GM03348 (cell line): ENCODE results near the gene WDR49.

Source experiments
- DNase-seq: peaks from one replicate; pipeline ENCODE4 v3.0.0; 2012; ENCODE audit warnings: low spot score

Gene WDR49

GRCh38 chr3:167487556-167487955, 166.2 kb downstream of the WDR49 start:
- no peak for DNase-seq

- DNase-seq = no peak
Observed at GRCh38 chr3:167484551-167484950, 169.2 kb downstream of the WDR49 start.

- DNase-seq = no peak
Observed at GRCh38 chr3:167483708-167484475, 169.8 kb downstream of the WDR49 start.

GRCh38 chr3:167481164-167481563, 172.6 kb downstream of the WDR49 start:
- DNase-seq = no peak

GRCh38 chr3:167480748-167481147, 173.0 kb downstream of the WDR49 start:
- DNase-seq = no peak

GRCh38 chr3:167473863-167474262, 179.9 kb downstream of the WDR49 start, which contains the start of gene SERPINI2:
Gene SERPINI2, minus strand, starts transcription at chr3:167474042. Its CDS starts 2,208 bp downstream, at chr3:167471834.
- DNase-seq = no peak

GRCh38 chr3:167469381-167469780, 184.4 kb downstream of the WDR49 start:
- DNase-seq = no peak

- no peak for DNase-seq
Observed at GRCh38 chr3:167467848-167468611, 185.7 kb downstream of the WDR49 start.

GRCh38 chr3:167466966-167467365, 186.8 kb downstream of the WDR49 start:
- DNase-seq = no peak

GRCh38 chr3:167456157-167456799, 197.5 kb downstream of the WDR49 start:
- no peak for DNase-seq

- no peak for DNase-seq
Observed at GRCh38 chr3:167453815-167454214, 199.9 kb downstream of the WDR49 start.

- no peak for DNase-seq
Observed at GRCh38 chr3:167451282-167451681, 202.5 kb downstream of the WDR49 start.

- DNase-seq = no peak
Observed at GRCh38 chr3:167450675-167451074, 203.1 kb downstream of the WDR49 start.

GRCh38 chr3:167450195-167450594, 203.5 kb downstream of the WDR49 start:
- no peak for DNase-seq

- DNase-seq = no peak
Observed at GRCh38 chr3:167445491-167445890, 208.3 kb downstream of the WDR49 start.

GRCh38 chr3:167441256-167441655, 212.5 kb downstream of the WDR49 start:
- DNase-seq = no peak

- no peak for DNase-seq
Observed at GRCh38 chr3:167437428-167438139, 216.2 kb downstream of the WDR49 start.
